Bronchial smooth muscle cell (primary cell): ENCODE data around the gene FMOD. TPM values are rescaled to one million over a fixed set of nuclear protein-coding genes. Genes with fewer than 3 reads are reported as not detected.

ENCODE experiments used
- total RNA-seq: library from RNA; depleted of rRNA; stranded (reverse); fragments of >200 nt; gene quantifications from 2 replicates; pipeline ENCODE4 v1.2.1, GENCODE V29; 2014

FMOD gene
- 3.6 and 20.5 TPM in 2 replicates for total RNA-seq

GRCh38 chr1:203351037-203351625 lies at the start of gene FMOD:
Gene FMOD, minus strand, starts transcription at chr1:203351122. Its CDS starts 2,852 bp downstream, at chr1:203348270.

GRCh38 chr1:203304919-203305808 lies 45.8 kb downstream of the FMOD start, which contains the start of gene BTG2:
Gene BTG2, plus strand, starts transcription at chr1:203305519. Its CDS starts 88 bp downstream, at chr1:203305607.

Other genes with a start within 250 kb of the FMOD start
- 3.2 and 24.5 TPM in 2 replicates for gene ADORA1, start 223.4 kb downstream of the FMOD start, total RNA-seq
- 0.16 and 0.26 TPM in 2 replicates for gene MYBPH, start 175.3 kb downstream of the FMOD start, total RNA-seq
- 1.1 and 4.4 TPM in 2 replicates for gene CHI3L1, start 164.4 kb downstream of the FMOD start, total RNA-seq
- gene CHIT1, start 121.4 kb downstream of the FMOD start, total RNA-seq = not detected in 2 replicates
- gene BTG2, start 45.6 kb downstream of the FMOD start, total RNA-seq = 13.4 and 21.8 TPM in 2 replicates
- gene PRELP, start 124.7 kb upstream of the FMOD start, total RNA-seq = under 0.01 and 1.1 TPM in 2 replicates
- not detected in 2 replicates for gene OPTC, start 143.0 kb upstream of the FMOD start, total RNA-seq